H9 (cell line): ENCODE results near the gene LRCH4. TPM values are rescaled to one million over a fixed set of nuclear protein-coding genes. Genes with fewer than 3 reads are reported as not detected.

Source experiments
- DNase-seq: peaks from one replicate; pipeline ENCODE4 v3.0.0-alpha.2; 2017
- H2AFZ ChIP-seq: one replicate; pipeline ENCODE4 v1.6.1; 2013; ENCODE audit warnings: mild to moderate bottlenecking, low read length, control low read depth, moderate library complexity
- H2AK5ac ChIP-seq: 2 replicates; pipeline ENCODE4 v1.6.1; 2013; ENCODE audit warnings: low read length, control low read depth, mixed read lengths; ENCODE audit not compliant: insufficient read length
- H2BK120ac ChIP-seq: one replicate; pipeline ENCODE4 v1.6.1; 2013; ENCODE audit warnings: low read depth, mild to moderate bottlenecking, low read length, control low read depth, inconsistent platforms; ENCODE audit not compliant: poor library complexity, severe bottlenecking
- H2BK12ac ChIP-seq: 2 replicates; pipeline ENCODE4 v1.6.1; 2013; ENCODE audit warnings: low read length, control low read depth, mixed read lengths, low read depth; ENCODE audit not compliant: insufficient read length
- H2BK15ac ChIP-seq: 2 replicates; pipeline ENCODE4 v1.6.1; 2013; ENCODE audit warnings: low read depth, low read length, control low read depth
- H2BK20ac ChIP-seq: one replicate; pipeline ENCODE4 v1.6.1; 2013; ENCODE audit warnings: low read depth, mild to moderate bottlenecking, low read length, control low read depth, inconsistent platforms; ENCODE audit not compliant: poor library complexity, severe bottlenecking
- H2BK5ac ChIP-seq: 2 replicates; pipeline ENCODE4 v1.6.1; 2013; ENCODE audit warnings: low read length, control low read depth, mixed read lengths; ENCODE audit not compliant: insufficient read length
- H3K14ac ChIP-seq: 2 replicates; pipeline ENCODE4 v1.6.1; 2013; ENCODE audit warnings: low read length, control low read depth; ENCODE audit not compliant: insufficient read depth
- H3K18ac ChIP-seq: 2 replicates; pipeline ENCODE4 v1.6.1; 2013; ENCODE audit warnings: low read depth, mild to moderate bottlenecking, mixed read lengths, low read length, control low read depth; ENCODE audit not compliant: insufficient read length
- H3K23ac ChIP-seq: 2 replicates; pipeline ENCODE4 v1.6.1; 2013; ENCODE audit warnings: low read length, control low read depth, mixed read lengths, low read depth; ENCODE audit not compliant: insufficient read length
- H3K23me2 ChIP-seq: 2 replicates; pipeline ENCODE4 v1.6.1; 2013; ENCODE audit warnings: low read depth, mild to moderate bottlenecking, mixed read lengths, low read length, control low read depth; ENCODE audit not compliant: insufficient read length, poor library complexity, severe bottlenecking
- H3K27ac ChIP-seq: 2 replicates; pipeline ENCODE4 v1.5.1; 2013; ENCODE audit warnings: low read length, control low read depth, mixed read lengths, low read depth; ENCODE audit not compliant: insufficient read length
- H3K27me3 ChIP-seq: 2 replicates; pipeline ENCODE4 v1.6.1; 2013; ENCODE audit warnings: low read length, control low read depth, inconsistent platforms; ENCODE audit not compliant: insufficient read depth
- H3K4ac ChIP-seq: 2 replicates; pipeline ENCODE4 v1.6.1; 2013; ENCODE audit warnings: low read depth, mild to moderate bottlenecking, control low read depth, inconsistent platforms, low read length, moderate library complexity
- H3K4me1 ChIP-seq: 2 replicates; pipeline ENCODE4 v1.6.1; 2013; ENCODE audit warnings: low read length, control low read depth, inconsistent platforms; ENCODE audit not compliant: insufficient read depth
- H3K4me2 ChIP-seq: 2 replicates; pipeline ENCODE4 v1.6.1; 2013; ENCODE audit warnings: low read length, control low read depth, mixed read lengths; ENCODE audit not compliant: insufficient read length, insufficient read depth
- H3K56ac ChIP-seq: 2 replicates; pipeline ENCODE4 v1.6.1; 2013; ENCODE audit warnings: low read depth, mild to moderate bottlenecking, mixed read lengths, low read length, control low read depth; ENCODE audit not compliant: insufficient read length
- H3K79me1 ChIP-seq: 2 replicates; pipeline ENCODE4 v1.6.1; 2013; ENCODE audit warnings: low read depth, mild to moderate bottlenecking, moderate library complexity, low read length, control low read depth, inconsistent platforms; ENCODE audit not compliant: insufficient read depth, poor library complexity, severe bottlenecking
- H3K79me2 ChIP-seq: 2 replicates; pipeline ENCODE4 v1.6.1; 2013; ENCODE audit warnings: low read length, control low read depth, inconsistent platforms; ENCODE audit not compliant: insufficient read depth
- H3K9ac ChIP-seq: 2 replicates; pipeline ENCODE4 v1.6.1; 2013; ENCODE audit warnings: low read length, control low read depth, mixed read lengths; ENCODE audit not compliant: insufficient read length; ENCODE audit errors: extremely low read depth
- H3K9me3 ChIP-seq: one replicate; pipeline ENCODE4 v1.6.1; 2013; ENCODE audit warnings: low read depth, low read length, inconsistent platforms; ENCODE audit not compliant: control insufficient read depth
- H3T11ph ChIP-seq: one replicate; pipeline ENCODE4 v1.6.1; 2013; ENCODE audit warnings: mild to moderate bottlenecking, low read length, control low read depth, inconsistent platforms
- H4K20me1 ChIP-seq: one replicate; pipeline ENCODE4 v1.6.1; 2013; ENCODE audit not compliant: control insufficient read depth, insufficient read length, insufficient read depth
- H4K5ac ChIP-seq: 2 replicates; pipeline ENCODE4 v1.6.1; 2013; ENCODE audit warnings: low read depth, mild to moderate bottlenecking, mixed read lengths, low read length, control low read depth; ENCODE audit not compliant: insufficient read length
- H4K8ac ChIP-seq: replicated peaks from 2 replicates; pipeline ENCODE4 v1.6.1; 2013; ENCODE audit warnings: low read length, control low read depth, mixed read lengths, low read depth; ENCODE audit not compliant: insufficient read length
- H4K91ac ChIP-seq: 2 replicates; pipeline ENCODE4 v1.6.1; 2013; ENCODE audit warnings: low read depth, mild to moderate bottlenecking, moderate library complexity, mixed read lengths, low read length, control low read depth; ENCODE audit not compliant: insufficient read length
- H3K27ac Mint-ChIP-seq, 3 experiments: 2 replicates in 2 of 3; 3 replicates in 1 of 3; pipeline ENCODE4 v1.8.0; 2020 to 2021; ENCODE audit warnings: mixed read lengths in 3 of 3, mild to moderate bottlenecking in 1 of 3, moderate library complexity in 1 of 3
- H3K27me3 Mint-ChIP-seq: 2 replicates; pipeline ENCODE4 v1.8.0; 2021; ENCODE audit warnings: low read depth, mild to moderate bottlenecking, moderate library complexity, mixed read lengths
- H3K36me3 Mint-ChIP-seq, 3 experiments: 2 replicates in 2 of 3; 3 replicates in 1 of 3; pipeline ENCODE4 v1.8.0; 2020 to 2021; ENCODE audit warnings: low read depth in 3 of 3, mixed read lengths in 3 of 3; ENCODE audit not compliant: insufficient read depth in 1 of 3
- H3K4me1 Mint-ChIP-seq, 2 experiments: 2 replicates each; pipeline ENCODE4 v1.8.0; 2020; ENCODE audit warnings: mixed read lengths in 2 of 2
- H3K4me3 Mint-ChIP-seq, 2 experiments: 2 replicates in 1 of 2; 3 replicates in 1 of 2; pipeline ENCODE4 v1.8.0; 2020 to 2021; ENCODE audit warnings: mild to moderate bottlenecking in 2 of 2, mixed read lengths in 2 of 2, moderate library complexity in 1 of 2
- H3K9me3 Mint-ChIP-seq, 2 experiments: 2 replicates in 1 of 2; 3 replicates in 1 of 2; pipeline ENCODE4 v1.8.0; 2020; ENCODE audit warnings: mild to moderate bottlenecking in 2 of 2, mixed read lengths in 2 of 2, moderate library complexity in 1 of 2
- CTCF ChIP-seq: fragments of 200-600 bp; sonication (generic); conservative IDR thresholded peaks from 3 replicates; pipeline ENCODE4 v1.8.0; 2021; ENCODE audit warnings: antibody characterized with exemption, mild to moderate bottlenecking
- WGBS: extraction: QIAGEN DNeasy Blood & Tissue Kit; methylation state at CpG from one replicate; pipeline ENCODE4 v1.1.7; 2013; ENCODE audit warnings: missing lambda C conversion rate, low lambda C conversion rate, mixed read lengths; ENCODE audit not compliant: insufficient read length; ENCODE audit errors: extremely low coverage; 5-methylcytosine and 5-hydroxymethylcytosine counted together
- total RNA-seq: library from RNA; stranded (reverse); gene quantifications from 2 replicates; pipeline ENCODE4 v1.2.1, GENCODE V29; 2021

LRCH4 gene
- total RNA-seq, 1 experiment from 2014 or later = 39.1 TPM

GRCh38 chr7:100609958-100610357 lies 24.0 kb upstream of the LRCH4 start:
- Histone ChIP-seq H3K4ac (no peak overlapping the region), H3K27ac (no peak overlapping the region), H3K23ac (no peak overlapping the region), H2BK5ac (no peak overlapping the region), H3K56ac (no peak overlapping the region), H3K9me3 (no peaks in the 10 kb centered on the region), H2BK12ac (no peak overlapping the region), H2BK20ac (no peak overlapping the region), H3T11ph (no peak overlapping the region), H3K23me2 (peaks cover 12% of the 10 kb centered on the region), H2AFZ (no peak overlapping the region), H2AK5ac (no peak overlapping the region), H3K4me1 (no peaks in the 10 kb centered on the region), H4K91ac (no peak overlapping the region), H3K79me2 (no peaks in the 10 kb centered on the region), H3K27me3 (no peaks in the 10 kb centered on the region), H3K9ac (no peak overlapping the region), H3K18ac (no peak overlapping the region), H2BK120ac (no peak overlapping the region), H3K79me1 (no peaks in the 10 kb centered on the region), H2BK15ac (no peak overlapping the region), H4K20me1 (no peaks in the 10 kb centered on the region), H4K8ac (no peak overlapping the region), H3K4me2 (no peak overlapping the region), H4K5ac (no peak overlapping the region), H3K14ac (no peak overlapping the region)
- TF ChIP-seq CTCF = no peak
- DNase-seq = no peak
- Mint-ChIP-seq H3K4me1 (peaks cover 12 to 27% of the 10 kb centered on the region in 2 experiments), H3K27ac (no peak overlapping the region), H3K9me3 (no peaks in the 10 kb centered on the region), H3K4me3 (no peak overlapping the region), H3K27me3 (peaks cover 23% of the 10 kb centered on the region), H3K36me3 (peaks cover 0 to 20% (median 13%) of the 10 kb centered on the region in 3 experiments)
- WGBS = no CpG with 5 or more reads among the region's 5 CpGs
